GM18867 (cell line): ENCODE data around the gene EEF1A2.

Experiments used
- ATAC-seq: cut with Tn5 transposase; IDR thresholded peaks from one replicate; pipeline ENCODE4 v1.9.1; 2021; ENCODE audit warnings: mild to moderate bottlenecking, moderate library complexity; ENCODE audit not compliant: unreplicated experiment

EEF1A2 gene

GRCh38 chr20:63537525-63538203 is 38.8 kb upstream of the EEF1A2 start:
- ATAC-seq, result peak; percentile 86

GRCh38 chr20:63536997-63537524 is 38.2 kb upstream of the EEF1A2 start, which contains the start of gene PTK6:
TSS of gene PTK6 (minus strand) at chr20:63537376. CDS start at chr20:63537314, 62 bp downstream.
- no peak for ATAC-seq

- no peak for ATAC-seq
Observed at GRCh38 chr20:63536241-63536977, 37.5 kb upstream of the EEF1A2 start.

GRCh38 chr20:63534831-63535651 is 36.2 kb upstream of the EEF1A2 start:
- no peak for ATAC-seq

GRCh38 chr20:63534427-63534830 is 35.5 kb upstream of the EEF1A2 start:
- ATAC-seq, result no peak

- no peak for ATAC-seq
Observed at GRCh38 chr20:63533871-63534393, 35.0 kb upstream of the EEF1A2 start.

GRCh38 chr20:63533388-63533787 is 34.5 kb upstream of the EEF1A2 start:
- no peak for ATAC-seq

- no peak for ATAC-seq
Observed at GRCh38 chr20:63532449-63532971, 33.6 kb upstream of the EEF1A2 start.

- ATAC-seq, result no peak
Observed at GRCh38 chr20:63531686-63532448, 33.0 kb upstream of the EEF1A2 start.

- no peak for ATAC-seq
Observed at GRCh38 chr20:63530788-63531160, 31.9 kb upstream of the EEF1A2 start.

- ATAC-seq, result no peak
Observed at GRCh38 chr20:63529861-63530787, 31.2 kb upstream of the EEF1A2 start.

- no peak for ATAC-seq
Observed at GRCh38 chr20:63529180-63529860, 30.4 kb upstream of the EEF1A2 start.

GRCh38 chr20:63527184-63527583 is 28.3 kb upstream of the EEF1A2 start:
- no peak for ATAC-seq

GRCh38 chr20:63525971-63526370 is 27.1 kb upstream of the EEF1A2 start:
- ATAC-seq, result no peak

GRCh38 chr20:63525185-63525584 is 26.3 kb upstream of the EEF1A2 start:
- ATAC-seq, result no peak

GRCh38 chr20:63522981-63523611 is 24.2 kb upstream of the EEF1A2 start:
- ATAC-seq, result no peak

GRCh38 chr20:63522091-63522868 is 23.4 kb upstream of the EEF1A2 start:
- no peak for ATAC-seq
